ENCODE data around the gene GRIK3.

- no peak for TF ChIP-seq CTCF (IDR thresholded peaks at IDR 0.05)
- no peak for TF ChIP-seq POLR2A (IDR thresholded peaks at IDR 0.05)
Measured at GRCh38 chr1:36859926-36860325, 174.4 kb downstream of the GRIK3 start.
